IPS-NIHi7 (cell line): ENCODE data around the gene ADD2.
"Not testable (repeated sequence)": the region's sequence is repeated elsewhere in the genome, so short reads cannot be mapped to it uniquely, and the experiment has no call there.

Experiments used
- DNase-seq: peaks from one replicate; pipeline ENCODE4 v3.0.0; 2012; ENCODE audit warnings: mixed read lengths; ENCODE audit errors: extremely low spot score

Gene ADD2

DNA sequence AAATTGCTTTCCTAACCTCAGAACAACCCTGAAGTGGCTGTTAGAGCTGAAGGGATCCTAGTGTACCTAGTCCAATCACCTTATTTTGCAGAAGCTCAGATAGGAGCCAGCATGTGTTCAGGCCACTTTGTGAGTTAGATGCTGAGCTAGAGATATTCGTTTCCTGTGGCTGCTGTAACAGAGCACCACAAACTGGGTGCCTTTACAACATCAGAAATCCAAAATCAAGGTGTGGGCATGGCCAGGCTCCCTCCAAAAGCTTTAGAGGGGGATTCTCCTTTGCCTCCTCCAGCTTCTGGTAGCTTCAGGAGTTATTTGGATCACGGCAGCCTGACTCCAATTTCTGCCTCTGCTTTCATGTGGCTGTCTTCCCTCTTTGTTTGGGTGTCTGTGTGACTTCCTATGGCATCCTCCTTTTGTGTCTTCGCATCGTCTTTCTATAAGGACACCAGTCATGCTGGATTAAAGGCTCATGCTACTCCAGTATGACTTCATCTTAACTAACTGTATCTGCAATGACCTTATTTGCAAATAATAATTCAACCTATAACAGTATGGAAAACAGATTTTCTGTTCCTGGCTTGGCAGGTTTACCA, 128.1 kb downstream of the ADD2 start:
- no peak for DNase-seq

DNA sequence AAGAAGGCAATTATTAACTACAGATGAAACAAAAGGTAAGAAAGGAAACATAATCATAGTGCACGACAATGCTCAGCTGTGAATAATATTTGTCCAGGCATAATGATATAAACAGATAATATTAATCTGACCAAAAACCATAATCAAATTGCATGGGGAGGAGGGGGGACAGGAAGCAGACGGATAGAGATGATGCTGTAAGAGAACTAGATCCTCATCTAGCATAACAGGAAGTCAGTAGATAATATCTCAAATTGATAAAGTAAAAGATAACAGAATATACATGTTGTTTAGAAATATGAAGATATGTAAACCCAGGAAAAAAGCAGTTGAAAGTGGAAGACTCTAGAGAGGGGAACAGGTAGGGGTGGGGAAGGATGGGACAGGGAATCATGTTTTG, 129.4 kb downstream of the ADD2 start:
- no peak for DNase-seq

DNA sequence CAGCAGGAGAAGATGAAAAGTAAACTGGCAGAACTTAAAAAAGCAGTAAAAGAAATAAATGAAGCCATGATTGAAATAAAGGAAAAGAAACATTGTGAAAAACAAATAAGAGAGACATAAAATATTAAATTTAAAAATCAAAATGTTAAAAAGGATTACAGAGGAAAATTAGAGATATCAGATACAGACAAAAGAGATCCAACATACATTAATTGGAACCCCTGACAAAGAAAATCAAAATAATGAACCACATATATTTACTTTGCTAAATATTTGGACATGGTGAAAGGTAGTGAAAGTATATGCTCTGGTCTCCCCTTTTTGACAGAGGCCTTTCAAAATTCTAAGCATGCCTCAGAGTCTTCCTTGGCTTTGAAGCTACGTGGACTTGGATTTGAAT, 134.5 kb downstream of the ADD2 start:
- no peak for DNase-seq

DNA sequence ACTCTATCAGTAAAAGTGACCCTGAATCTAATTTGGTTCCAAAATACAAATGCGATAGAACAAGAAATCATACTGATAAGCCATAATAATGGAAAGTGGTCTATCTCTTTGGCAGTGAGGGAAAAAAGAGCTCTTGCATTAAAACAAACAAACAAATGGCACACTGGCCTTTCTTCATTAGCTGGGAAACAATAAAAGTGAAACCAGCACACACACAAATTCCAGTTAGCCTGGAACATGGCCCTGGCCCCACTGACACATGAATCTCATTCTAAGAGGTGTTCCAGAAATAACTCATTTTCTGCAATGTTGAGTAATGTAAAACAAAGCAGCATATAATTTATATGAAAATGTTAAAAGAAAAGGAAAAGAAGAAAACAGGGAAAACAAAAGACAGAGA, 135.0 kb downstream of the ADD2 start:
- DNase-seq, result no peak

DNA sequence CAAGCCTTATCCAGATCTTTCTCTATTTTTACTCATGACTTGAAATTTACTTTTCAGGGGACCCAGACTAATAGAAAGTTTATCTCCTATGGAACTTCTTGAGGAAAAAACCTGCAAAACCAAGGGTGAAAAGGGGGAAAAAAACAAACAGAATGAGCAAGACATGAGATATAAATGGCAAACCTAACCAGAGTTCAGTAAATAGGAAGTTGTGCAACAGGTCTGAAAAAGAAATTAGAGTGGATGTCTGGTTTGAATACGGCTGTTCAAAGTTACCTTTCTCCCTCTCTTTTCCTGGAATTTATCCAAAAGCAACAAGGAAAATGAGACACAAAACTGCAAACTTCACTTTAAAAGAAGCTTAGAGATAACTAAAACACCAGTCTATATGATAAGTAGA, 135.6 kb downstream of the ADD2 start:
- no peak for DNase-seq

DNA sequence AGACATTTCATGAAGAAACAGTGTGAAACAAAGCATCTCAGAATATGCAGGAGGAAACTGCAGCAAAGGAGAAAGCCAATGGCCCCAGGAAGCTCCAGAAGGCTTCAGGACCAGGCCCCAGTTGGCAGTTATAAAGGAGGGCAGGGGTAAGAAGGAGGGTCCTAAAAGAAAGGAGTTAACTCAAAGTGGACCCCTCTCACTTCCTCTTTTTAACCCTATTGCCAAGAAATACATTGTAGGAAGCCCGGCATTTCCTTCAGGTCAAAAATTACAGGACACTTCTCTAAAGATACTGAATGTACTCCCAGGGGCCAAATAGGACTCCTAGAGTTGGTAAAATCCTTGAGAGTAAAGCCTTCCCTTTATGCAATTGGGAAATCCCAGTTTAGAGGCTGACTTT, 137.2 kb downstream of the ADD2 start:
- DNase-seq, result no peak

DNA sequence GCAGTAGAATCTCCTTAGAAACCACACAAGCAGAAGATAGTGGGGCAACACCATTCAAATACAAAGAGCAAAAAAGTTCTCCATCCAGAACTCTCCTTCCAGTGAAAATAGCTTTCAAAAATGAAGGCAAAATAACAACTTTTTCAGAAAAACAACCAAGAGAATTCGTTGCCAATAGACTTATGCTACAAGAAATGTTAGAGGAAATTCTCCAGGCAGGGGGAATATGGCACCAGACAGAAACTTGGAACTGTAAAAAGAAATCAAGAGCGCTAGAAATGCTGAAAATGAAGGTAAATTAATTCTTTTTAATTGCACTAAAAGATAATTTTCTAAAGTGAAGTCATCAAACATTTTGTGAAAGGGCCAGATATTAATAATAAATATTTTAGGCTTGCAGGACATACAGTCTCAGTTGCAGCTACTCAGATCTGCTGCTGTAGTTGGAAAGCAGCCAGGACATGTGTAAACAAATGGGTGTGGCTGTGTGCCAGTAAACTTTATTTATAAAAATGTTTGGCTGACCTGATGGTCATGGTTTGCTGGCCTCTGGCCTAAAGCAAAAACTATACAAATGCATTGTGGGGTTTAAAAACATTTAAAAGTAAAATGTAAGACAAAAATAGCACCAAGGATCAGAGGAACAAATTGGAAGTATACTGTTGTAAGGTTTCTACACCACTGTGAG, 140.6 kb downstream of the ADD2 start:
- DNase-seq, result no peak

DNA sequence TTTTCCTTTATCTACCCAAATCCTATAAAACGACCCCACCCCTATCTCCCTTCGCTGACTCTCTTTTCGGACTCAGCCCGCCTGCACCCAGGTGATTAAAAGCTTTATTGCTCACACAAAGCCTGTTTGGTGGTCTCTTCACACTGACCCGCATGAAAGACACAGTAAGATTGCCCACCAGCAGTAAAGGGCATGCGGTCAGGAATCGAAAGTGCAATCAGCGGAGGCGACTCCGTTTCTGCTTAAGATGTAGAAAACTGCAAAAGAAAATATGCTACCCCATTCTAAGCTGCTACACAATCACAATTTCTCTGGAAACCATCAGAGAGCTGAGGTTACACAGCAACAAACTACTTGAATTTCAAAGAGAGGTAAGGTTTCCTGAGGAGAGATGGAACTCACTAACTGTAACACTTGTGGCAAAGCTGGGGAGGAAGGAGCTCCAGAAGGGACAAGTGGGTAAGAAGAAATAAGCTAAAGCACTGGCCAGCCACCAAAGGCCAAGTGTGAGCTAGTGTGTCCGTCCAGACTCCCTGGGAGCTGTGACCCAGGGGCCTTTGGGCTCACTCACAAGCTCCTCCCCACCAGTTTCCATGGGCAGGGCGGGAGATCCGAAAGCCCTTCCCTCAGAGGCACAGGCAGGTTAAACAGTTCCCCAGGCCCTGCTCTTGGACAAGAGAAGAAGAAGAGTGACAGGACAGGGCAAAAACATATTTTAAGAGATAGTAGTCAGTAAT, 141.6 kb downstream of the ADD2 start:
- peak; percentile 69 for DNase-seq

DNA sequence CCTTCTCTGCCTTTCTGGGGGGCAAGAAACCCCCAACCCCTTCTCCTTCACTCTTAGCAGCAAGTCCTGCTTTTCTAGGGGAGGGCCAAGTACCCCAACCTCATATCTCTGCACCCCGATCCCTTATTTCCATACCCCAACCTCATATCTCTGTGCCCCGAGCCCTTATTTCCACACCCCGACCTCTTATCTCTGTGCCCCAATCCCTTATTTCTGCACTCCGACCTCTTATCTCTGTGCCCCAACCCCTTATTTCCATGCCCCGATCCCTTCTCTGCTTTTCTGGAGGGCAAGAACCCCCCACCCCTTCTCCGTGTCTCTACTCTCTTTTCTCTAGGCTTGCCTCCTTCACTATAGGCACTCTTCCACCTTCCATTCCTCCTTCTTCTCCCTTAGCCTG, 146.5 kb downstream of the ADD2 start:
- DNase-seq, result not testable (repeated sequence)

DNA sequence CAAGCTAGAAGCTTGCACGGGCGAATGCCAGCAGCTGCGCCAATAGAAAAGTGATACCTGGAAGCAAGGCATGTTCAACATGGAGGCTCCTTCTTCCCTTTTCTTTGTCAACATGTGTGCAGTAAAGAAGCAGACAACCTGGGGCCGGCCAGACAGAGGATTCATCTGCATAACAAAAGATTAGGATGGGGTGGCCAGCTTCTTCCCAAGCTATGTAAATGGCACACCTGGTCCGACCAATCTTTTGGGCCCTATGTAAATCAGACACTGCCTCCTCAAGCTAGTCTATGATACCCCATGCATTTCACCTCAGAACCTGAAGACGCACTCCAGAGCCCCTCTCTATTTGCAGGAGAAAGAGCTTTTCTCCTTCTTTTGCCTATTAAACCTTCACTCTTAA, 148.0 kb downstream of the ADD2 start:
- no peak for DNase-seq

DNA sequence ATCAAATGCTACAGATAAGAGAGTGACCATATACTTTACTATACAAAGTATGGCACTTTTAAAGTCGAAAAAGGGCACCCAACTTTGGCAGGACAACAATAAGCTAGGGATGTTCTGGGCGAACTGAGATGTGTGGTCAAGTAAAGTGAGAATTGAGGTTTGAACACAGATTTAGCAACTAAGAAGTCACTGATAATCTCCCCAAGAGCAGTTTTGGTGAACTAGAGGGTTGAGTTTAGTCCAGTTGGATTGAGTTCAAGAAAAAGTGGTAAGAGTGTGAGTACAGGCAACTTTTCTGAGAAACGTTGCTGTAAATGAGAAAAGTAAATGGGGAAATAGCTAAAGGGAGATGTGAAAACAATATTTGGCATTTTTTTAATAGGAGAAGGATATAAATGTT, 148.8 kb downstream of the ADD2 start:
- no peak for DNase-seq

DNA sequence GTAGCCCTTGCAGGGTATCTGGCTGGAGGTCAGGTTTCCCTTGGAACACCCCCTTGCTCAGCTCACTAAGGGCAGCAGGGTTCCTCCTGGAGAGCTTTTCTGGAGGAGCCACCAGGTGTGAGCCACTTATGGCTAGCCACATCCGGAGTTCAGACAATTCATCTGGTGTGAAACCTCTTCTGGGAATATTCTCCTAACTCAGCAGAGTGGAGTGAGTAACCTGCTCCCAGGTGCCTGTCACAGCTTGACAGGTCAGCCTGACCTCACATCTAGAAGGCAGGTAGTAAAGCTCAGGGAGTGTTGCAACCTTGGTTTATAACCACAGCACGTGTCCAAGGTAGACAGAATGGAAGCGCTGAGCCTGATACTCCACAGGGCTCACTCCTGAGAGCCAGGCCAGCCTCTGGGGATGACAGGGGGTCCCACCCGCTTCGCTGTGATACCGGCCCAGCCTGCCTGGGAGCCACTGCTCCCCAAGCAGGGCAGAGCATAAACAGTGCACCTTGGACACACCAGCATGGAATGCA, 151.8 kb downstream of the ADD2 start:
- no peak for DNase-seq

DNA sequence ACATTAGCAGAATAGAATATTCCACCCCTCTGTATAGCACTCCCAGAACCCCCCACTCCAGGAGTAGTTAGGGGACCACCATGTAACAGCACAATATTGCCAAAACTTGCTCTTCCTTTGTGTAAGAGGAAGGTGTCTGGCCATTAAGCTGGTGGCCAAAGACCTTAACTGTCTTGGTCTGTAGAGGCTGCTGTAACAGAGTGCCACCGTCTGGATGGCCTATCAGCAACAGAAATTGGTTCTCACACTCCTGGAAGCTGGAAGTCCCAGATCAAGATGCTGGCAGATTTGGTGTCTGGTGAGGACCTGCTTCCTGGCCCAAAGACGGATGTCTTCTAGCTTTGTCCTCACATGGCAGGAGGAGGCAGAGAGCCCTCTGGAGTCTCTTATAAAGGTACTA, 152.8 kb downstream of the ADD2 start:
- DNase-seq, result no peak

DNA sequence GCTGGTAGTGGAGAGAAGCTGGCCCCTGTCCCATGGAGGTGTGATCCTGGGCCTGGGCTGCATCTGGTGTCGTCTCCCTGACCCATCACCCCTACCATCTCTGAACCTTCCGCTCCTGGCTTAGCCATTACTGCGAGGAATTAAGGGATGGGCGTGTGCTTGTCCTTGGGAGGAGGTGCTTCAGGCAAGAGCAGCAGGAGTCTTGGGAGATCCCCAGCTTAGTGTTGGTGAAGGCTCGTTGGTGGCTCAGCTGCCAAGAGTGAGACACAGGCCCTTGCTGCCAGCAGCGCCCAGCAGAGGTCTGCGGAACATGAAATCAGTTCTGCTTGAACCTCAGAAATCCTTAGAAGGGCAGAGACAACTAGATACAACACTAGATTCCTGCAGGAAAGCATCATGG, 154.5 kb downstream of the ADD2 start:
- DNase-seq, result peak; percentile 57

DNA sequence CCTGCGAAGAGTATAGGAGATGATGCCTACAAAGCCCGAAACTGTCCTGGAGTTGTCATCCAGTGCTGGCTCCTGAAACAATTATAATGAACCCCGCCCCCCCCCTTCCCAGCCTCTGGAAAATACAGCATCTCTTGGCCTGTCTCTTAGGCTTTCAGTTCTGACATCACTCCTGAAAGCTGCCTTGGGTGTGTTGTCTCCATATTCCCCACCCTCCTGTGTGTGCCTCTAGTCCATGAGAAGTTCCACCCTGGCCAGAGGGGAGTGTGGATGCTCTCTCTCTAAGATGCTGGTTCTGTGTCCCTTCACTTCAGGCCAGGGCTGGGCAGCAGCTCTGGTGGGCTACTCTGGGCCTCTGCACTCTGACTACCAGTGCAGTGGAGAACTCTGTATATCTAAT, 155.4 kb downstream of the ADD2 start:
- DNase-seq, result no peak

DNA sequence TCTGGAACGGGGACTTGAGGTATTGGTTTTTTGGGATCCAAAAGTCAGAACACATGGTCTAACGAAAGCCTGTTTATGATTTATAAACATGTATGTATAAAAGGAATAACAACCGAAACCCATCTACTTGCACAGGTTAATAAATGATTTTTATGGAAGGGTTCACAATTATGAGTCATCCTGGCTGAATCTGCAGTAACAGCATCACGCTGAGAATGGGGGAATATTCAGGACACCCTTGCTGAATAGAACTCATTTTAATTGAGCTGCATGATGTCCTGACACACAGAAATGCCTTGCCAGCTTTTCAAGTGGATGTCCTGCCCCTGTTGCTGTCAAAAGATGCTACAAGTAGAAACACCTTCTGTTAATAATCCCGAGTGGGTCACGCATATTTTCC, 159.6 kb downstream of the ADD2 start:
- DNase-seq, result no peak

DNA sequence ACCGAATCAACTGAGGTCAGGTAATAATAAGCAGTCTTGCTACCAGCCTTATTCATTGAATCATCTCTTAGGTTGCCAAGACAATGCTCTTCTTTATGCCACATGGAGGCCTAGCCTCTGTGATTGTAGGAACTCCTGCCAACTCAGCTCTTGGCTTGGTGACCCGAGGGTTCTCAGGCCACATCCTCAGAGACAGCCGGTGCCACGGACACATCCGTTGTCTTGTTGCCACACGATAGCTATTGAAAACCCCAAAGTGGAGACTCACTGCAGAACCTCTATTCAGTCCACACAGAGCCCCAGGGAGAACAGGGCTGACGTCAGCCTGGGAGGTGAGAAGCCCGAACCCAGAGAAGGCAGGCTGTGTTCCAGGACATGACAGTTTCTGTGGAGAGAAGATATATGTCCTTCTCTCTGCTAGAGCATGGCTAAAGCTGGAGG, 160.9 kb downstream of the ADD2 start:
- DNase-seq, result peak; percentile 6
